Measurements from ENCODE around the gene SMTN.

DNA sequence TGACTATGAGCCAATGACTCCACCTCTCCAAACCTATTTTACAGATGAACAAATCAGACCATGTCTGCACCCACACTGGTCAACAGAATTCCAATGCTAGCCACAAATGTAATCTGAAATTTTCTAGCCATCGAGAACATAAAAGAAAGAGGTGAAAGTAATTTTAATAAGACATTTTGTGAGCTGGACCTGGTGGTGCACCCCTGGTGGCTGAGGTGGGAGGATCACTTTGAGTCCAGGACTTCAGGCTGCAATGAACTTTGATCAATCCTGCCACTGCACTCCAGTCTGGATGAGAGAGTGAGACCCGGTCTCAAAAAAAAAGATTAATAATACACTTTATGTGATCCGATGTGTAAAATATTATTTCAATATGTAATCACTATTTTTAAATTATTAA lies 69.5 kb downstream of the SMTN start:
- TF ChIP-seq, protein P1, sequence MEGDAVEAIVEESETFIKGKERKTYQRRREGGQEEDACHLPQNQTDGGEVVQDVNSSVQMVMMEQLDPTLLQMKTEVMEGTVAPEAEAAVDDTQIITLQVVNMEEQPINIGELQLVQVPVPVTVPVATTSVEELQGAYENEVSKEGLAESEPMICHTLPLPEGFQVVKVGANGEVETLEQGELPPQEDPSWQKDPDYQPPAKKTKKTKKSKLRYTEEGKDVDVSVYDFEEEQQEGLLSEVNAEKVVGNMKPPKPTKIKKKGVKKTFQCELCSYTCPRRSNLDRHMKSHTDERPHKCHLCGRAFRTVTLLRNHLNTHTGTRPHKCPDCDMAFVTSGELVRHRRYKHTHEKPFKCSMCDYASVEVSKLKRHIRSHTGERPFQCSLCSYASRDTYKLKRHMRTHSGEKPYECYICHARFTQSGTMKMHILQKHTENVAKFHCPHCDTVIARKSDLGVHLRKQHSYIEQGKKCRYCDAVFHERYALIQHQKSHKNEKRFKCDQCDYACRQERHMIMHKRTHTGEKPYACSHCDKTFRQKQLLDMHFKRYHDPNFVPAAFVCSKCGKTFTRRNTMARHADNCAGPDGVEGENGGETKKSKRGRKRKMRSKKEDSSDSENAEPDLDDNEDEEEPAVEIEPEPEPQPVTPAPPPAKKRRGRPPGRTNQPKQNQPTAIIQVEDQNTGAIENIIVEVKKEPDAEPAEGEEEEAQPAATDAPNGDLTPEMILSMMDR (IDR thresholded peaks at IDR 0.05) = no peak
- TF ChIP-seq POLR2A (IDR thresholded peaks at IDR 0.05) (no peak), EP300 (IDR thresholded peaks at IDR 0.05) (no peak)

Data from tibial nerve (tissue), 4 donors.